ENCODE data around the gene ITGB4. TPM values are rescaled to one million over a fixed set of nuclear protein-coding genes. Genes with fewer than 3 reads are reported as not detected.

Gene ITGB4
- total RNA-seq, 1 experiment from 2014 or later, result not detected

DNA sequence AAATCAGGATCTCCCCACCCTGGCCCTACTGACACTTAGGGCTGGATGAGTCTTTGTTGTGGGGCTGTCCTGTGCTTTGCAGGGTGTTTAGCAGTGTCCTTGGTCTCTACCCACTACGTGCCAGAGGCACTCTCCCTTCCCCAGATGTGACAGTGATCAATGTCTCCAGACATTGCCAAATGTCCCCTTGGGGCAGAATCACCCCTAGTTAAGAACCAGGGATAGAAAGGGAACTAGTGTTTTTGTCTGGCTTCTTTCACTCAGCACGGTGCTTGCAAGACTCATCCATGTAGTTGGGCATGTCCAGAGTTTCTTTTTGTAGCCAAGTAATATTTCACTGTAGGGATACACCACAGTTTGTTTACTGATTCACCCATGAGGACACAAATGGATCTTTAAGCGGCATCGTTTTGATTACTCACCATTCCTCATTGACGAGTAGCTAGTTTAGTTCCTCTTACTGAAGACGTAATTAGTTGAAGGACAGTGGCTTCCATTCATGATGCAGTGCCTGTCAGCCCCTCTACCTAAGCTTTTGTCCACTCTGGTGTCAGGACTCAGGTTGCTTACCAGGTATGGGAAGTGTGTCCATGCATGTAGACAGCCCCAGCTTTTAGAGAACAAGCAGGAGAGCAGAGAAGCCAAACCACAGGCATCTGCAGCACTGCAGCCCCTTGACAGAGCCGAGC is 26.0 kb upstream of the ITGB4 start:
- DNase-seq (ENCODE audit: low spot score), result no peak
- in situ Hi-C loops (cut with HindIII; ENCODE audit: low sequenced_read_pairs), result no loop called here

DNA sequence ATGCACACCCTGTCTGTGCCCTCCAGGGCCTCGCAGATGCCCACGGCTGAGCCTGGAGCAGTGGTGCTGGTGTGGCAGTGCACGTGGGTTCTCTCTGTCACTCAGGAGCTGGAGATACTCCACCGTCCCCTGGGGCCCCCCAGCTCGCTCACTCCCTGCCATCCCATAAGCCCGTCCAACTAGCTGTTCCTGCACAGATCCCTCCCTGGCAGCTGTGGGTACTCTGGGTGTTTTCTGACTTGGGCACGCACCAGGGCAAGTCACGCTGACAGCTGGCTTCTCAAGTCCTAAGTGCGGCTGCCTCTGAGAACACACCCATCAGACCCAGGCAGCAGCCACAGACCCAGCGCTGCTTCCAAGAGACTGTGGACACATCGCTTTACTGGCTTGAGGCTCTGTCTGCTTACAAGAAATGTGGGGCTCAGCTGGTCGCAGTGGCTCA is 25.4 kb upstream of the ITGB4 start:
- DNase-seq (ENCODE audit: low spot score), result no peak
- in situ Hi-C loops (cut with HindIII; ENCODE audit: low sequenced_read_pairs), result no loop called here

DNA sequence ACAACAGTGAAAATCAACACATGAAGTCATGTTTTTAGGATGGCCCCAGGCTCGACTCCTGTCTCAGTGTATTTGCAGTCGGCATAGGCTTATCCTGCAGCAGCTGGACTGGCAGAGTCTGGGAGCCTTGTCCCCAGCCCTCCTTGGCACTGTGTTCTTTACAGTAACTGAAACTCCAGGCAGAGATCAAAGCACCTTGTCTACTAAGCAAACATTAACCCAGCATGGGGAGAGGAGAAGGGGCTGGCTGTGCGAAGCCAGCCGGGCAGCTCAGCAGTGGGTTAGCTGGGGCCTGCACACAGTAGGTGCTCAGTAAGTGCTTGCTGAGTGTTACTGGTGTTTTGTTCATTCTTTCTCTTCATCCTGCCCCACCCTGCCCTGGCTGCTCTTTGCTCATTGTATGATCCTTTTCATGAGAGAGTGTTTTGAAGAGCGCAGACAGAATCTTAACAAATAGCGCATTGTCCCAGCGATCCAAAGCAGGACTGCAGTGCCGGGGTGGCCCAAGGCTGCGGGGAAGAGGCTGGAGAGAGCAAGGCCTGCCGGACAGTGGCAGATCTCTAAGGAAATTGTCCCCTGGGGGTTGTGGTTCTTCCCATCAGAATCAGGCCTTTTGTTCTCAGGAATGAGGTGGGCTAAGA is 23.5 kb upstream of the ITGB4 start:
- in situ Hi-C loops (cut with HindIII; ENCODE audit: low sequenced_read_pairs), result no loop called here

DNA sequence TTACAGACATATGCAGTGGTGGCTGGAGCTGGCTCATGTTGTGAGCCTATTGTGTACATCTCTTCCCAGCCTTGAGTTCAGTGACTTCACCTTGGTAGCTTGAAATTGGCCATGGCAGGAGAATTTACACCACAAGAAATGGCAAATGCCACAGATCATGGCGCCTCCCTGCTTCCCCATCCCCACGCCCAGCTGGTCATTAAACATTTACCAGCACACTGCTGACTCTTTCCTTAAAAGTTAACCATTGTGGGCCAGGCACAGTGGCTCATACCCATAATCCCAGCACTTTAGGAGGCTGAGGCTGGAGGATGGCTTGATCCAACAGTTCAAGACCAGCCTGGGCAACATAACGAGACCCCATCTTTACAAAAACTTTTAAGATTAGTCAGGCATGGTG is 22.6 kb upstream of the ITGB4 start:
- in situ Hi-C loops (cut with HindIII; ENCODE audit: low sequenced_read_pairs), result no loop called here
- DNase-seq (ENCODE audit: low spot score), result no peak

More for the DNA sequence above, 23.5 kb upstream of the ITGB4 start:
- DNase-seq (ENCODE audit: low spot score), result no peak

DNA sequence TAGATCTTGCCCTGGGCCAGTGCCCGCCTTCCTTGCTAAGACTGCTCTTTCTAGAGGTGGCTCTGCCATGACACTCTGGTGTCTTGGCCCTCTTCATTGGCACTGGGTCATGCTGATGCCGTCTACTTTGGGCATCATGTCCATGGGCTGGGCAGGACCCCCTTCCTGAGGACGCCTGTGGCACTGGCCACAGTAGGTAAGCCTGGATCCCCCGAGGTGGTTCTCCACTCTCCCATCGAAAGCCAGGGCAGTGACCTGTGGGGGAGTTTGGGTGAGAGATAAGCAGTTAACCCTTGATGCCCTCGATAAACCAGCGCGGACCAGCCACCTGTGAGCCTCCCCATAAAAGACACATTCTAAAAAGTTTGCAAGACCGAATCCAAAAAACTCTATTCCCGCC is 20.0 kb upstream of the ITGB4 start:
- no peak for DNase-seq (ENCODE audit: low spot score)
- in situ Hi-C loops (cut with HindIII; ENCODE audit: low sequenced_read_pairs), result no loop called here

DNA sequence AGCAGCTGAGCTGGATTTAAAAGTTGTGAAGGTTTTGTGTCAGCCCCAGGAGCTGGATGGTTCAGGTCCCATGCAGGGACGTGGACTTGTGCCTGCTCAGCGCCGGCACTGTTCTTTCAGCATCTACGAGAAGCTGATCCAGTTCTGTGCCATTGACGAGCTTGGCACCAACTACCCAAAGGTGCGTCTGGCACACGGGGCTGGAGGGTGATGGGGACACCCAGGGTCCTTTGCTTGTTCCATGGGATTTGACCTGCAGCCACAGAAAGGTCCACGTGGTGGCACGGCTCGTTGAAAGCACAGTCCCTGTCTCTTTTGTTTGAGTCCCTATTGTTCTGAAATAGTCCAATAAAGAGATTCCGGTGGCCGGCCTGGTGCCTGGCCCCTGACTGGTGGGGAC is 18.1 kb upstream of the ITGB4 start:
- in situ Hi-C loops (cut with HindIII; ENCODE audit: low sequenced_read_pairs), result no loop called here
- DNase-seq (ENCODE audit: low spot score), result no peak

DNA sequence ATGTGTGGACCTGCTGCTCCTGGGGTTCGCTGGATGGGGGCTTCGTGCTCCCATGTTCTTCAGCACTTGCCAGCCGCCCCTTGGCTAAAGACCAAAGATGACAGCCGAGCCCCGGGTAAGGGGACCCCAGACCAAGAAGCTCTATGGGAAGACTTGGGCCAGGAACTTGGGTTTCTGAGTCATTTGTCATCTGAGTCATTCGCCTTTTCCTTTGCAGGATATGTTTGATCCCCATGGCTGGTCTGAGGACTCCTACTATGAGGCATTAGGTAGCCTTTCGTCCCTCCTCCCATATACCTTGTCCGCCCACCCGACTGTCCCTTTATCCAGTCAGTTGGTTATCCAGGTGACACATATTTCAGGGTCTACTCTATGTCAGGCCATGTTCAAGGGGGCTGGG is 17.7 kb upstream of the ITGB4 start:
- no peak for DNase-seq (ENCODE audit: low spot score)
- in situ Hi-C loops (cut with HindIII; ENCODE audit: low sequenced_read_pairs), result no loop called here

DNA sequence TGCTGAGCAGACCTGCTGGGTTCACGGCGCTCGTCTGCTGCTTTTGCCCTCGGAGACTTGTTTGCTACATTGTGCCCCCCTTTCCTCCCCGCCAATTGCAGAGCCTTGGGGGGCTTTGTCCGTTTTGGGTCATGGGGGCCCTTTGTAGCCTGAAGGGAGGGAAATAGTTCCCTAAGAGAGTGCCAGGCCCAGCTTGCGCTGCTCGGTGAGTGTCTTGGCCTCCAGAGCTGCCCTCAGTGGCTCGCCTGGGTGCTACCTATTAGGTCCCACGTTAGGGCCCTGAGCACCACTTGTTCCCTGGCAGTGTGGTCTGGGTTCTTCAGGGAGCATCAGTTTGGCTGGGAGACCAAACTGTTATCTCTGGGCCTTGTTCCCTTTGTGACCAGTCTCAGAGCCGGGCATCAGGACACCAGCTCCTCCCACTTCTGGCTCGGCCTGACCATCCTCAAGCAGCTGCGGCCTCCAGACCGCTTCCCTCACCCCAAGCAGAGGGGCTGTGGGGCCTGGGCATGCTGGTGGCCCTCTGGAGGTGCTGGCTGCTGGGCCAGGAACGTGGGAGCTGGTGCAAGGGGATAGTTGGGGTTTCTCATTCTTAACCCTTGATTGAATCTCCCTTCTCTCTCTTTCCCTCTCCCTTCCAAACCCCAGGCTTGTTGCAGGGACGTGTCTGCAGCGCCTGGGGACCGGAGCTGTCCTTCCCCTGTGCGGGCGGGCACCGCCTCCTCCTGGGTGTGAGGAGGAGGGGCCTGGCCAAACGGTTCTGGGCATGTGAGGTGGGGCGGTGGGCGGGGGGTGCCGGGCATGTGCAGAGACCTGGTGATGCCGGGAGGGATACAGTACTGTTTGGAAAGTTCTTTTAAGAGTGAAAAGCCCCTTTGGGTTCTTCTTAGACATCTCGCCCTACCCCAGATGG is 16.0 kb upstream of the ITGB4 start:
- DNase-seq (ENCODE audit: low spot score), result no peak
- in situ Hi-C loops (cut with HindIII; ENCODE audit: low sequenced_read_pairs), result no loop called here

DNA sequence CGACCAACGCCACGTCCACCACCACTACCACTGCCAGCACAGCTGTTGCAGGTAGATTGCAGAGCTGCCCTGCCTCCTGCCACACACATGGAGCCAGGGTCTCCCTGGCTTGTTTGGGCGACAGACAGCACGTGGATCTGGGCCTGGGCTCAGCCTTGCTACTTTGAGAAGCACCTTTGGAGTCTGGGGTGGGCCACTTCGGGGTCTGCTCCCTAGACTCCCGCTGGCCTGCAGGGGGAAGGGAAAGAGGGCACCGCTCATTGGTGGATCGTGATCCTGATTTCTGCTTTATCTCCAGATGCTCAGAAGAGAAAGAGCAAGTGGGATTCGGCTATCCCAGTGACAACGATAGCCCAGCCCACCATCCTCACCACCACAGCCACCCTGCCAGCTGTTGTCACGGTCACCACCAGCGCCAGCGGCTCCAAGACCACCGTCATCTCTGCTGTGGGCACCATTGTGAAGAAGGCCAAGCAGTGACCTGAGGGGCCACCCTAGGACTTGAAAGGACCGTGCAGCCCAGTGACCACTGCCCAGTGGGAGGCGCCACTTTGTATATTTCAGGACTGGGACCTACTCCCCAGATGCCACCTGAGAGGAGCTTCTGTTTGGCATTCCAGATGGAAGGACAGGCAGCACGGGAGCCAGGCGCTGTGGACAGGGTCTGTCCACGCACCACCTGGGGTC is 15.1 kb upstream of the ITGB4 start:
- DNase-seq (ENCODE audit: low spot score), result no peak
- in situ Hi-C loops (cut with HindIII; ENCODE audit: low sequenced_read_pairs), result no loop called here

DNA sequence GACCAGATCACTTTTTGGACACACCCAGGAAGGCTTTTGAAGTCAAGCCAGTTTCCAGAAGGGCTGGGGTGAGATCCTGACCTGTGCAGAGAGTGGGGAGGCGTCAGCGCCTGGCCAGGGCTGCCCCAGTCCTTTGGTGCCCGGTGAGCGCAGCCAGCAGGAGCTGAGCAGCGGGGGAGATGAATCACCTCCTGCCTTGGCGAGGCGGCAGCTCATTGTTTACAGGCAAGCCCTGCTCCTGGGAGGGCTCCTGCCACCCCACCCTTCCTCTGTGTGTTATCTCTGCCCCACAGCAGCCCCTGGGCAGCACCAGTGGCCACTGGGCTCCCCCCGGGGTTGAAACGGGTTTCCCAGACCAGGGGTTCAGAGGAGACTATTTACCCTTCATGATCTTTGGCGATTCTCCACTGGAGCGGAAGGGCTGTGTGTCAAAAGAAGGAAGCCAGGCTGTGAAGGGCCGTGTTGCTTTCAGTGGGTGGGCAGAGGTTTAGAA is 14.1 kb upstream of the ITGB4 start:
- in situ Hi-C loops (cut with HindIII; ENCODE audit: low sequenced_read_pairs), result no loop called here
- no peak for DNase-seq (ENCODE audit: low spot score)

DNA sequence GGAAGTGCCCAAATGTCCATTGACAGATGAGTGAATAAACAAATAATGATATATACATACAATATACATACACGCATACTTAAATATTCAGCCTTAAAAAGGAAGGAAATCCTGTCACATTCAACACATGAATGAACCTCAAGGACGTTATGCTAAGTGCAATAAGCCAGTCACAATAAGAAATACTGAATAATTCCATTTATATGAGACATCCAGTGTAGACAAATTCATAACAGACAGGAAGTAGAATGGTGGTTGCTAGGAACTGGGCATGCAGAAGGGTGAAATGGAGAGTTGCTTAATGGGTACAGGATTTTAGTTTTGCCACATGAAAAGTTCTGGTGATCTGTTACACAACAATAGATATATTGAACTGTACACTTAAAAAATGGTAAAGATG is 8.8 kb upstream of the ITGB4 start:
- in situ Hi-C loops (cut with HindIII; ENCODE audit: low sequenced_read_pairs), result no loop called here
- no peak for DNase-seq (ENCODE audit: low spot score)

DNA sequence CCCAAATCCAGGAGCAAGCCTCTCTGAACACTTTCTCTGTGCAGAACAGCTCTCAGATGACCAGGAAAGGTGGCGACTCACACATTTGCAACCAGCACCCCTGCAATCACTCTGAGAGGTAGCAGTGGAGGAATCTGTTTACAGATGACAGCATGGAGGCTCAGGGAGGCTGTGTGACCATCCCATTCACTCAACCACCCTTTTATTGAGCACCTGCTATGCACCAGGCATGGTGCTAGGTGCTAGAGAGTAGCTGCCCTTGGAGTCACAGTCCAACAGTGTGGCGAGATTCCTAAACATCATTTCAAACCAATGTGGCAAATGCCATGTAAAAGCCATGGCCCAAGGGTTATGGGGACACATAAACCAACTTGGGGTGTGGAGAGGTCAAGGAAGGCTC is 1.5 kb upstream of the ITGB4 start:
- in situ Hi-C loops (cut with HindIII; ENCODE audit: low sequenced_read_pairs), result no loop called here
- DNase-seq (ENCODE audit: low spot score), result no peak

DNA sequence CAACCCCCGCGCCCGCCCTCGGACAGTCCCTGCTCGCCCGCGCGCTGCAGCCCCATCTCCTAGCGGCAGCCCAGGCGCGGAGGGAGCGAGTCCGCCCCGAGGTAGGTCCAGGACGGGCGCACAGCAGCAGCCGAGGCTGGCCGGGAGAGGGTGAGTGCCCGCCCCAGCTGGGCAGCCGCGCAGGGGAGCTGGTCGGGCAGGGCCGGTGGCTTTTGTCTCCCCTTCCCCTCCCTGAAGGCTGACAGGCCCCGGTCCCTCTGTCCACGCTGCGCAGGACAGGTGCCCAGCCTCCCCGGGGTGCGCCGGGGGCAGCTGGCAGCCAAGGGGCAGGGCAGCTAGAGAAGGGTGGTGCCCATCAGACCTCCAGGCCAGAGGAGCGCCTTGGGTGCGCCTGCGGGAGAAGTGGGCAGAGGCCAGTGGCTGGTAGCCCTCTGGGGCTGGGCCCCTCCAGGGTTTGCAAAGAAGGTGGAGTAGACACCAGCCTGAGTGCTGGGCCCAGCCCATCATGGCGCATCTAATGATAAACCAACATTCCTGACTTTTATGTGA is 278 bp downstream of the ITGB4 start:
- in situ Hi-C loops (cut with HindIII; ENCODE audit: low sequenced_read_pairs), result no loop called here
- DNase-seq (ENCODE audit: low spot score), result no peak

DNA sequence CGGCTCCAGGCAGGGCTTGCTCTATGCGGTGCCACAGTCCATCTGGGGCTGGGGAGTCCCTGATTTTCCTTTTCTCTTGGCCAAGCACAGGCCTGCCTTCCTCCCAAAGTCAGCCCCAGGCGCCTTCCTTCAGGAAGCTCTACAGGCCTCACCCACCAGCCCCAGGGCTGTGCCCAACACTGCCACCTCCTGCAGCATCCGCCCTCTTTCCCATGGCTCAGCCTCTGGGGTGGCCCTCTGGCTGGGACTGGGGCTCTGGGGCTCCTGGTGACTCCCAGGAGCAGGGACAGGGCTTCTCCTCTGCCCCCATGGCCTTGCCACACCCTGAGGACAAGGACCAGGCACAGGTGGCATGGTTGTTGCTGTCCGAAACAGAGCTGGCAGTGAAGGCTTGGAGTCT is 817 bp downstream of the ITGB4 start:
- no peak for DNase-seq (ENCODE audit: low spot score)
- in situ Hi-C loops (cut with HindIII; ENCODE audit: low sequenced_read_pairs), result no loop called here

DNA sequence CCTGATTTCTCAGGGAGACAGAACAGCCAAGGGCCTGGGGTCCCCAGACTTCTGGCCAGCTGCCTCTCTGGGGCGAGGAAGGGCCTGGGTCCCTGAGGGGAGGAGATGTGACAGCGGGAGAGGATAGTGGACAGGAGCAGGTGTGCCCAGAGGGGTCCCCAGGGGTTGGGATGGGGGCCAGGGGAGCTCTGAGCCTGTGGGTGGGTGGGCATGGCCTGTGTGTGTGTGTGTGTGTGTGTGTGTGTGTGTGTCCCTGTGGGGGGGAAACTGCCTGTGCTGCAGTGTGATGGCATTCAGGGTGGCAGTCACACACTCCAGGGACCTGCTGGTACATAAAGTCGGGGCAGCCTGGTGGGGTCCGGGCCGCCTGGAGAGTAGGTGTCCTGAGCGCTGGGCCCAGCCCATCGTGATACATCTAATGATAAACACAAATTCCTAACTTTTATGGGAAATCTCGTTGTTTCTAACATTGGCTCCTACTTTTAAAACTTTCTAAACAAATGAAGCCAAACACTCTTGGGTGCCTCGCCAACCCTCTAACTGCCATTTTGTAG is 1.4 kb downstream of the ITGB4 start:
- in situ Hi-C loops (cut with HindIII; ENCODE audit: low sequenced_read_pairs), result no loop called here
- DNase-seq (ENCODE audit: low spot score), result no peak

DNA sequence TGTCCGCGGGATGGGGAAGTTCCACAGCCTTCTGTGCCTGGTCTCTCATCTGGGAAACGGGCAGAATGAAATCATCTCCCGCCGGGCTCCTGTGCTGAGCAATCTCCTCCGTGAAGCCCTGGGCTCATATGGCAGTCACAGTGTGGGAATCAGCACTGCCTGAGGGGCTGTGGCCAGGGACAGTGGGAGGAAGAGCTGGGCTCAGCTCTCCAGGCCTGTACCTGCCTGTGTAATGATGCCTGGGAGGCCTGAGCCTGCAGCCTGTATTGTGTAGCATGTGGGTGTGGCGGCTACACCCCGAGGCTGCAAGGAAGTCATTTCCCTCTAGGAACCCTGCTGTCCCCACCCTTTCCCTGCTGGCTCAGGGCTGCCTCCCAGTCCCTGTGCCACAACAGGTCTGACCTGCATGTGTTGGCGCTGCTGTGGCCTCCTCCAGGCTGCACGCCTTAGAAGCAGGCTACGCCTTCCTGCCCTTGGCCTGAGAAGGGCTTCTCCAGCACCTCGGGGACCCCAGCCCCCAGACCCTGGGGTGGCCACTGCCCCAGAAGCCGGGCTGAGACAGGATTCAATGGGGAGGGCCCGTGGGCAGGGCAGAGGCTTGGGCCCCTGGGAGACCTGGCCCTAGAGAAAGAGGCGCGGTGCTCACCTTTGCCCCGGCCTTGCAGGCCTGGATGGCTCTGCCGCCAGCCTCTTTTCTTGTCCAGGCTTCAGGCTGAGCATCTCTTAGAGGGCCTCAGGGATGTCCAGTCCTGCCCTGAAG is 2.1 kb downstream of the ITGB4 start:
- in situ Hi-C loops (cut with HindIII; ENCODE audit: low sequenced_read_pairs), result no loop called here
- DNase-seq (ENCODE audit: low spot score), result no peak

DNA sequence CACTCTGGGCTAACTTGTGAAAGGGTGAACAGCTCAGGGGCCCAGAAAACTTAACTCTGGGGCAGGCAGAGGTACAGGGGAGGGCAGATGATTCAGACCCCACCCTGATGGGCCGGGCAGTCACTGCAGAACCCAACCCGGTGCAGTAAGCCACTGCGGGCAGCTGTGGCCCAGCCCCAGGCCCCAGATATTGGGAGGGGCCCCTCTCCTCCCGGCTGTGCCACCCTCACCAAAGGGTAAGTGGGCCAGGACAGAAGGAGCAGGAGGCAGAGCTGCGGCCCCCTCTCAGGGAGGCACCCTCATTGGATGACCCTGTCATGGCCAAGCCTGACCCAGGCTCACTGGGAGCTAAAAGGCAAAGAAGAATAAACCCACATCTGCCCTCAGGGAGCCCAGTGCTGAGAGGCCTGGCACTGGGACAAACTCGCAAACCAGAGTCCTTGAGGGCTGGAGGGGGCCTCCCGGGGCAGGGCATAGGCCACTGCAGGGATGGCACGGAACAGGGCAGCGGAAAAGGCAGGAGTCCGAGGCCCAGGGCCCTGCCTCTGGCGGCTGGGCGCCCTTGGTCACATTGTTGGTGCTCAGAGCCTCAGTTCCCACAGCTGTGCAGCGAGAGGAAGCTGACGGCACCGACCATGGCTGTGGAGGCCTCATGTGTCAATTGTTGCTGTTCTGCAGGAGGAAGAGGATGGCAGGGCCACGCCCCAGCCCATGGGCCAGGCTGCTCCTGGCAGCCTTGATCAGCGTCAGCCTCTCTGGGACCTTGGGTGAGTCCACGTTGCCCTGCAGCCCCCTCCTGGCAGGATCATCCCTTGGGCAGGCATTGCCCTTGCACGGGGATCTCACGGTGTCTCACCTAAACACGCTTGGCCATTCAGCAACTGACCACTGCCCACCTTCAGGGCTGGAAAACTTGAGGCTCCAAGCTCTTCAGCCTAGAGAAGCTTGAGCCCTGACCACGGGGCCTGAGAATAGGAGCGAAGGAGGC is 3.1 kb downstream of the ITGB4 start:
- in situ Hi-C loops (cut with HindIII; ENCODE audit: low sequenced_read_pairs), result no loop called here
- no peak for DNase-seq (ENCODE audit: low spot score)
